D721Med (cell line): ENCODE results near the gene TBC1D8.

Experiments used
- DNase-seq: peaks from one replicate; pipeline ENCODE4 v3.0.0; 2011; ENCODE audit warnings: low spot score; ENCODE audit not compliant: insufficient read length
- FAIRE-seq: peaks from 2 replicates; lab custom pipeline; 2011; peaks lifted over from hg19 to GRCh38; lab: Jason Lieb, UNC
- TF ChIP-seq, protein P1 (sequence below): IDR thresholded peaks from 2 replicates; pipeline ENCODE4 v1.5.1; 2012; ENCODE audit warnings: mild to moderate bottlenecking, control low read depth; ENCODE audit not compliant: insufficient read depth; ENCODE audit errors: missing control alignments

Gene TBC1D8

DNA sequence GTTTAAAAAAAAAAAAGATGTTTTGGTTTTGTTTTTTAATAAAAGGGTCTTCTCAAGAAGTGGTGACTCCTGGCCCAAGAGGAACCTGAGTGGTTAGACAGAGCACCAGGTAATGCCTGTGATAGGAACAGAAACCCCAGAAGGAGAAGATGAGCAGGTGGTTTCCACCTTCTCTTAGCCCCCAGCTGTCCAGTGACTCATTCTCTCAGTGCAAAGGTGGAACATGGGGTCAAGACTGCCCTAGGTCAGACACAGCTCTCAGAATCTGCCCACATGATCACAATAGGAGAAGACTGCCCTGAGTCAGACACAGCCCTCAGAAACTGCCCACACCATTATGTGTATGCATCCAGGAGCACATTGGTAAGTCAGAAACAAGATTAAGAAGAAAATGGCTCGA lies 61.8 kb downstream of the TBC1D8 start:
- FAIRE-seq (no peak), DNase-seq (no peak)
- TF ChIP-seq, protein P1, sequence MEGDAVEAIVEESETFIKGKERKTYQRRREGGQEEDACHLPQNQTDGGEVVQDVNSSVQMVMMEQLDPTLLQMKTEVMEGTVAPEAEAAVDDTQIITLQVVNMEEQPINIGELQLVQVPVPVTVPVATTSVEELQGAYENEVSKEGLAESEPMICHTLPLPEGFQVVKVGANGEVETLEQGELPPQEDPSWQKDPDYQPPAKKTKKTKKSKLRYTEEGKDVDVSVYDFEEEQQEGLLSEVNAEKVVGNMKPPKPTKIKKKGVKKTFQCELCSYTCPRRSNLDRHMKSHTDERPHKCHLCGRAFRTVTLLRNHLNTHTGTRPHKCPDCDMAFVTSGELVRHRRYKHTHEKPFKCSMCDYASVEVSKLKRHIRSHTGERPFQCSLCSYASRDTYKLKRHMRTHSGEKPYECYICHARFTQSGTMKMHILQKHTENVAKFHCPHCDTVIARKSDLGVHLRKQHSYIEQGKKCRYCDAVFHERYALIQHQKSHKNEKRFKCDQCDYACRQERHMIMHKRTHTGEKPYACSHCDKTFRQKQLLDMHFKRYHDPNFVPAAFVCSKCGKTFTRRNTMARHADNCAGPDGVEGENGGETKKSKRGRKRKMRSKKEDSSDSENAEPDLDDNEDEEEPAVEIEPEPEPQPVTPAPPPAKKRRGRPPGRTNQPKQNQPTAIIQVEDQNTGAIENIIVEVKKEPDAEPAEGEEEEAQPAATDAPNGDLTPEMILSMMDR: no peak

DNA sequence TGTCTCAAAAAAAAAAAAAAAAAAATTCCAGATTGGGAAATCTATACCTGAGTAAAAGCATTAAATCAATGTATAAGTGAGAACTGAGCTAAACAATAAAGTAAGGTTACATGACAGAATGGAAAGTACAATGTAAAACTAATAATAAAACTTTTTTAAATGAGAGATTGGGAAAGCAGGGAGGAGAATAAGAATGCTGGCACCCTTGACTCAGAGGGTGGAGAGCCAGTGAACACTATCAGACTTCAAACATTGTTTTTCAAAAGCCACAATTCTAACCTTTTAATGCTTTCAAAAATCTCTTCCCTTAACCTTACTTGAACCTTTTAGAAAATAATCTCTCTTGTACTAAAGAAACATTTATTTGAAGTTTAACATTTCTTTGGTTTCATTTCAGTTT lies 63.5 kb downstream of the TBC1D8 start:
- DNase-seq: no peak
- TF ChIP-seq, protein P1: no peak
- FAIRE-seq: no peak

DNA sequence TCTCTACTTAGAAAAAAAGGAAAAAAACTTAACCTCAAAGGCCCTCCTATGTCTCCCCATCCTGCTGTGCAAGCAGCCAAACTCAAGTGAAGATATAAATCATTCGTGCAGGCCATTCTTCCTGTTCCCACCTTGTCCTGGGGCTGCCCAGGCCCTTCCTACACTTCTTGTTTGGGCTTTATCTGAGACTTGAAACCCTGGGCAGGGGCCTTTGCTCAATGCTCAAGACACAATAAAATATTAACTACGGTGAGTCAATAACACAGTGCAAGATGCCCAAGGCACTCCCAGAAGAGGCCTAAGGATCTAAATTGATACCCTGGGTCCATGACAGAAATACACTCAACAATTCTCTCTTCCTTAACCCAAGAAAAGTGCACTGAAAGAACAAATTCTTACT lies 67.6 kb downstream of the TBC1D8 start:
- TF ChIP-seq, protein P1: no peak
- DNase-seq (no peak), FAIRE-seq (no peak)

DNA sequence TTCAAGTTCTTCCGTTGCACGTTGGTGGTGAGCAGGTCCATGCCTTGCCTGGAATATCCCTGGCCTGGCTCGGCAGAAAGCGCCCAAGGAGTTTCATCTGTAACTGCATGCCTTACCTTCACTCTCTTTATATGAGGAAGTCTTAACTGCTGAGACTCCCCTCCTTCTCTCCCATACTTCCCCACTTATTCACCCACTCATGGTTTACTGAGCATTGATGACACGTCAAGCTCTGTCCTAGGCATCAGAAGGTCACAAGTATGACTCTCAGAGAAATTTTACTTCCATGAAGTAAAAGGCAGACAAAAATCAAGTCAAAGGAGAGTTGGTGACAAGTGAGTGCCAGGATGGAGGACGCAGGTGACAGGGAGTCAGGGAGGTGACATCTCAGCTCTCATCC lies 68.2 kb downstream of the TBC1D8 start:
- DNase-seq: no peak
- no peak for FAIRE-seq
- TF ChIP-seq, protein P1: no peak

DNA sequence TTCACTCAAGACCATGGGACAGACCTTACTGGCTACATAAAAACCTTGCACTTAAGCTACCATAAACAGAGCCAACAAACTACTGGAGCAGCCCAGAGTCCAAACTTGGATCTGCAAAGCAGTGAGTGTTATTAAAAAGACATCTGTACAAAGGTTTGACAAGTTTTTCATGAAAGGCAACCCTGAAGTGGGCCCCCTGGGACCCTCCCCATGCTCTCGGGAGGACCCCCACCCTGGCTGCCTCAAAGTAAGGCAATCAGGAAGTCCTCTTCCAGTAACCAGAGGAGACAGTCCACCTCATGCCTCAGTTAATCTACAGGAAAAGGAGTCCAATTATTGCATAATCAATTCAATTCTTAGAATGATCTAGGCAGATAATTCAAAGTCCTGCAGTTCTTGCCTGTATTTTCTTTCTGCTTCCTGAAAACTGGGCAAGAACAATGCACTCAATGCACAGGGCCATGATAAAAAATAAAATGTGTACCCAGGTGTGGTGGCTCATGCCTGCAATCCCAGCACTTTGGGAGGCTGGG lies 69.7 kb downstream of the TBC1D8 start:
- DNase-seq (no peak), FAIRE-seq (no peak)
- TF ChIP-seq, protein P1: no peak

DNA sequence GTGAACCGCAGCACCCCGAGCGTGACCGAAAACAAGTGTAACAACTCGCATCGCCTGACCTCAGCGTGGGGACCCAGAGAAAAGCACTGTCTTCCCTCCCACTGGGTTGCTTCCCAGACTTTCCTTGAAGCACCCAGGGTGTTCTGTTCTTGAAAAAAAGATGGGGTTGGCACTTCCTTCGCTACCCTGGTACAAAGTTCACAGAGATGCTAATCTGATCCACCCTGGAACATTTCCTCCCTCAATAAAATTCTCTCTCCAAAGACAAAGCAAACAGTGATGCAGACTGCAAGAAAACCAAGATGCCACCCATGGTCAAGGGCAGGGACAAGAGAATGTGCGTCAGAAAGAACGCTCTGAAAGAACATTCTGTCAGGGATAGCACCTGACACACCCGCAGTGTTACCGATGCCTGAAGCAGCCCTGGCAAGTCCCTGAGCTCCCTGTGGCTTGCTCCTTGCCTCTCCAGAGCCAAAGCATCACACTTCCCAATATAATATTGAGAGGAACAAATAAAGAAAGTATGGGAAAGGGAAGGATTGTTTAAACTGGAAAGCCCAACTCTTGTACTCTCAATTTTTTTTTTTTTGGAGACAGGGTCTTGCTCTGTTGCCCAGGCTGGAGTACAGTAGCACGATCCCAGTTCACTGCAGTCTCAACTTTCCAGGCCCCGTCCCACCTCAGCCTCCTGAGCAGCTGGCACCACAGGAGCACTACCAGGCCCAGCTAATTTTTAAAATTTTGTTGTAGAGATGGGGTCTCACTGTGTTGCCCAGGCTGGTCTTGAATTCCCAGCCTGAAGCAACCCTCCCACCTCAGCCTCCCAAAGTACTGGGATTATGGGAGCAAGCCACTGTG lies 70.7 kb downstream of the TBC1D8 start:
- FAIRE-seq: no peak
- no peak for DNase-seq
- TF ChIP-seq, protein P1: no peak

DNA sequence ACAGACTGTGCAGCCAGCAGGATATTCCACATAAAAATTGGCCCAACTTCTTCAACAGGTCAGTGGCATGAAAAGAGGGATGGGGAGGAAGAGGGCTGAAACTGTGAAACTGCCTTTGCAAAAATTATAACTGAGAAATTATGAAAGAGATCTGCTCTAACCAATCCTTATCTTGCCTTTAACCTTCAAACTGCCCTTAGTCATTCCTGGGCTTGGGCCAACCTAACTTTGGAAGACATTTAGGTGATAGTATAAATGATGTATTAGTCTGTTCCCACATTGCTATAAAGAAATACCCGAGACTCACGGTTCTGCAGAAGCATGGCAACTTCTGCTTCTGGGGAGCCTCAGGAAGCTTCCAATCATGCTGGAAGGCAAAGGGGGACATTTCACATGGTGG lies 74.6 kb downstream of the TBC1D8 start:
- DNase-seq: no peak
- TF ChIP-seq, protein P1: no peak
- no peak for FAIRE-seq
